ENCODE results near the gene MRPS12.
"Not testable (repeated sequence)": the region's sequence is repeated elsewhere in the genome, so short reads cannot be mapped to it uniquely, and the experiment has no call there.

The MRPS12 gene

GRCh38 chr19:38912600-38913514 lies 17.9 kb upstream of the MRPS12 start:
- DNase-seq, result no peak

- no peak for DNase-seq
These were observed 16.8 kb upstream of the MRPS12 start for GRCh38 chr19:38913958-38914357.

- no peak for DNase-seq
These were observed 15.1 kb upstream of the MRPS12 start for GRCh38 chr19:38915329-38916321.

- no peak for DNase-seq
These were observed 13.2 kb upstream of the MRPS12 start for GRCh38 chr19:38917516-38917915.

GRCh38 chr19:38917921-38918491 lies 12.7 kb upstream of the MRPS12 start:
- no peak for DNase-seq

- DNase-seq, result no peak
These were observed 12.2 kb upstream of the MRPS12 start for GRCh38 chr19:38918526-38918925.

- no peak for DNase-seq
These were observed 10.7 kb upstream of the MRPS12 start for GRCh38 chr19:38919837-38920601.

GRCh38 chr19:38920602-38921419 lies 9.9 kb upstream of the MRPS12 start:
- no peak for DNase-seq

GRCh38 chr19:38921420-38922274 lies 9.1 kb upstream of the MRPS12 start:
- no peak for DNase-seq

GRCh38 chr19:38922482-38922881 lies 8.3 kb upstream of the MRPS12 start:
- no peak for DNase-seq

- no peak for DNase-seq
These were observed 6.4 kb upstream of the MRPS12 start for GRCh38 chr19:38924388-38924787.

GRCh38 chr19:38928391-38929001 lies 2.2 kb upstream of the MRPS12 start:
- DNase-seq, result no peak

GRCh38 chr19:38929929-38930775 lies 592 bp upstream of the MRPS12 start, which contains the start of gene SARS2:
SARS2 (minus strand) TSS chr19:38930763; CDS start chr19:38930736, 27 bp downstream.
- peak; percentile 94 to 98 for DNase-seq

GRCh38 chr19:38931521-38931793 lies 713 bp downstream of the MRPS12 start:
- no peak for DNase-seq

- peak in 1 of 2 experiments; percentile 18 for DNase-seq
These were observed 1.9 kb downstream of the MRPS12 start for GRCh38 chr19:38932425-38933179.

- DNase-seq, result no peak
These were observed 2.8 kb downstream of the MRPS12 start for GRCh38 chr19:38933544-38933943.

GRCh38 chr19:38939957-38940356 lies 9.2 kb downstream of the MRPS12 start:
- no peak for DNase-seq

GRCh38 chr19:38941466-38941865 lies 10.7 kb downstream of the MRPS12 start:
- not testable (repeated sequence) for DNase-seq

Data from NCI-H1930 (cell line).